ENCODE results near the gene RERE.

- TF ChIP-seq, protein P1, sequence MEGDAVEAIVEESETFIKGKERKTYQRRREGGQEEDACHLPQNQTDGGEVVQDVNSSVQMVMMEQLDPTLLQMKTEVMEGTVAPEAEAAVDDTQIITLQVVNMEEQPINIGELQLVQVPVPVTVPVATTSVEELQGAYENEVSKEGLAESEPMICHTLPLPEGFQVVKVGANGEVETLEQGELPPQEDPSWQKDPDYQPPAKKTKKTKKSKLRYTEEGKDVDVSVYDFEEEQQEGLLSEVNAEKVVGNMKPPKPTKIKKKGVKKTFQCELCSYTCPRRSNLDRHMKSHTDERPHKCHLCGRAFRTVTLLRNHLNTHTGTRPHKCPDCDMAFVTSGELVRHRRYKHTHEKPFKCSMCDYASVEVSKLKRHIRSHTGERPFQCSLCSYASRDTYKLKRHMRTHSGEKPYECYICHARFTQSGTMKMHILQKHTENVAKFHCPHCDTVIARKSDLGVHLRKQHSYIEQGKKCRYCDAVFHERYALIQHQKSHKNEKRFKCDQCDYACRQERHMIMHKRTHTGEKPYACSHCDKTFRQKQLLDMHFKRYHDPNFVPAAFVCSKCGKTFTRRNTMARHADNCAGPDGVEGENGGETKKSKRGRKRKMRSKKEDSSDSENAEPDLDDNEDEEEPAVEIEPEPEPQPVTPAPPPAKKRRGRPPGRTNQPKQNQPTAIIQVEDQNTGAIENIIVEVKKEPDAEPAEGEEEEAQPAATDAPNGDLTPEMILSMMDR (IDR thresholded peaks at IDR 0.05; ENCODE audit: insufficient read depth, low read length, poor library complexity, severe bottlenecking) = no peak
- TF ChIP-seq EZH2phosphoT487 (conservative IDR thresholded peaks at IDR 0.05; ENCODE audit: low read length) = no peak
Observed at GRCh38 chr1:8712413-8713231, 104.8 kb downstream of the RERE start.

Data from SU-DHL-6 (cell line).